Measurements from ENCODE around the gene STXBP6. TPM values are rescaled to one million over a fixed set of nuclear protein-coding genes. Genes with fewer than 3 reads are reported as not detected.

STXBP6 gene
- total and polyA plus RNA-seq, 2 of the 13 experiments (the other 11 are each of a cell fraction or from before 2014, with no cell fraction given), result 35.3 to 42.8 TPM

DNA sequence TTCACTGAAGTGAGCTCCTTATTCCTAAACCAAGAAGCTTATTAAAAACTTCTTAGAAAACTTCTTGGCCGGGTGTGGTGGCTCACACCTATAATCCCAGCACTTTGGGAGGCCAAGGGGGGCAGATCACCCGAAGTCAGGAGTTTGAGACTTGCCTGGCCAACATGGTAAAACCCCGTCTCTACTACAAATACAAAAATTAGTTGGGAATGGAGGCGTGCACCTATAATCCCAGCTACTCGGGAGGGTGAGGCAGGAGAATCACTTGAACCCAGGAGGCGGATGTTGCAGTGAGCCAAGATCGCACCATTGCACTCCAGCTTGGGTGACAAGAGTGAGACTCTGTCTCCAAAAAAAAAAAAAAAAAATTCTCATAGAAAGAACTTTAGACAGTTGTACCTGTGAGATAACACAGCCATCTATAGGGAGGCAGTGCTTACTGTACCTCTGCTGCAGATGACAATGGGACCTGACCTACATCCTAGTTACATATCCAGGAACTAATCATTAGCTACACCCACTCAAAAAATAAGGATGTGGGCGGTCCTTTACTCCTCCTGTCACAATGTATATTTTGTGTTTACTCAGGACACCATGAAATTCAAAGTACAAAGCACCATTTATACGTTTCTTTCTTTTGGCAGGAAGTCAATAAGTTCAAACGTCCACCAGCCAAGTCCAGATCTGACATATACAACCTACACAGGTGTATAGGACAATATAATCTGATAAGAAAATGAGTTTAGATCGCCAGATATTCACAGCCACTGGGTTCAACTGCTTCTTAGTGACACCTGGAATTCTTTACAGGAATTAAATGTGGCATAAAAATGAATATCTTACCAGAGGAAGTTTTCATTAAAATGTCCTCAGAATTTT lies 14.9 kb downstream of the STXBP6 start (continued):
- TF ChIP-seq, protein P1, sequence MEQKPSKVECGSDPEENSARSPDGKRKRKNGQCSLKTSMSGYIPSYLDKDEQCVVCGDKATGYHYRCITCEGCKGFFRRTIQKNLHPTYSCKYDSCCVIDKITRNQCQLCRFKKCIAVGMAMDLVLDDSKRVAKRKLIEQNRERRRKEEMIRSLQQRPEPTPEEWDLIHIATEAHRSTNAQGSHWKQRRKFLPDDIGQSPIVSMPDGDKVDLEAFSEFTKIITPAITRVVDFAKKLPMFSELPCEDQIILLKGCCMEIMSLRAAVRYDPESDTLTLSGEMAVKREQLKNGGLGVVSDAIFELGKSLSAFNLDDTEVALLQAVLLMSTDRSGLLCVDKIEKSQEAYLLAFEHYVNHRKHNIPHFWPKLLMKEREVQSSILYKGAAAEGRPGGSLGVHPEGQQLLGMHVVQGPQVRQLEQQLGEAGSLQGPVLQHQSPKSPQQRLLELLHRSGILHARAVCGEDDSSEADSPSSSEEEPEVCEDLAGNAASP (CRISPR knock-in tag; IDR thresholded peaks at IDR 0.05; ENCODE audit: borderline replicate concordance), result peak; percentile 57; the same call in 1 of the 2 replicates
- TF ChIP-seq HES4 (CRISPR knock-in tag; IDR thresholded peaks at IDR 0.05; ENCODE audit: borderline replicate concordance), result no peak
- no peak for TF ChIP-seq NFE2 (CRISPR knock-in tag; IDR thresholded peaks at IDR 0.05)
- TF ChIP-seq ZC3H13 (CRISPR knock-in tag; IDR thresholded peaks at IDR 0.05), result no peak
- TF ChIP-seq, protein P2, sequence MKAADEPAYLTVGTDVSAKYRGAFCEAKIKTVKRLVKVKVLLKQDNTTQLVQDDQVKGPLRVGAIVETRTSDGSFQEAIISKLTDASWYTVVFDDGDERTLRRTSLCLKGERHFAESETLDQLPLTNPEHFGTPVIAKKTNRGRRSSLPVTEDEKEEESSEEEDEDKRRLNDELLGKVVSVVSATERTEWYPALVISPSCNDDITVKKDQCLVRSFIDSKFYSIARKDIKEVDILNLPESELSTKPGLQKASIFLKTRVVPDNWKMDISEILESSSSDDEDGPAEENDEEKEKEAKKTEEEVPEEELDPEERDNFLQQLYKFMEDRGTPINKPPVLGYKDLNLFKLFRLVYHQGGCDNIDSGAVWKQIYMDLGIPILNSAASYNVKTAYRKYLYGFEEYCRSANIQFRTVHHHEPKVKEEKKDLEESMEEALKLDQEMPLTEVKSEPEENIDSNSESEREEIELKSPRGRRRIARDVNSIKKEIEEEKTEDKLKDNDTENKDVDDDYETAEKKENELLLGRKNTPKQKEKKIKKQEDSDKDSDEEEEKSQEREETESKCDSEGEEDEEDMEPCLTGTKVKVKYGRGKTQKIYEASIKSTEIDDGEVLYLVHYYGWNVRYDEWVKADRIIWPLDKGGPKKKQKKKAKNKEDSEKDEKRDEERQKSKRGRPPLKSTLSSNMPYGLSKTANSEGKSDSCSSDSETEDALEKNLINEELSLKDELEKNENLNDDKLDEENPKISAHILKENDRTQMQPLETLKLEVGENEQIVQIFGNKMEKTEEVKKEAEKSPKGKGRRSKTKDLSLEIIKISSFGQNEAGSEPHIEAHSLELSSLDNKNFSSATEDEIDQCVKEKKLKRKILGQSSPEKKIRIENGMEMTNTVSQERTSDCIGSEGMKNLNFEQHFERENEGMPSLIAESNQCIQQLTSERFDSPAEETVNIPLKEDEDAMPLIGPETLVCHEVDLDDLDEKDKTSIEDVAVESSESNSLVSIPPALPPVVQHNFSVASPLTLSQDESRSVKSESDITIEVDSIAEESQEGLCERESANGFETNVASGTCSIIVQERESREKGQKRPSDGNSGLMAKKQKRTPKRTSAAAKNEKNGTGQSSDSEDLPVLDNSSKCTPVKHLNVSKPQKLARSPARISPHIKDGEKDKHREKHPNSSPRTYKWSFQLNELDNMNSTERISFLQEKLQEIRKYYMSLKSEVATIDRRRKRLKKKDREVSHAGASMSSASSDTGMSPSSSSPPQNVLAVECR (CRISPR knock-in tag; IDR thresholded peaks at IDR 0.05; ENCODE audit: borderline replicate concordance), result peak; percentile 39; the same call in 1 of the 2 replicates
- TF ChIP-seq, protein P3, sequence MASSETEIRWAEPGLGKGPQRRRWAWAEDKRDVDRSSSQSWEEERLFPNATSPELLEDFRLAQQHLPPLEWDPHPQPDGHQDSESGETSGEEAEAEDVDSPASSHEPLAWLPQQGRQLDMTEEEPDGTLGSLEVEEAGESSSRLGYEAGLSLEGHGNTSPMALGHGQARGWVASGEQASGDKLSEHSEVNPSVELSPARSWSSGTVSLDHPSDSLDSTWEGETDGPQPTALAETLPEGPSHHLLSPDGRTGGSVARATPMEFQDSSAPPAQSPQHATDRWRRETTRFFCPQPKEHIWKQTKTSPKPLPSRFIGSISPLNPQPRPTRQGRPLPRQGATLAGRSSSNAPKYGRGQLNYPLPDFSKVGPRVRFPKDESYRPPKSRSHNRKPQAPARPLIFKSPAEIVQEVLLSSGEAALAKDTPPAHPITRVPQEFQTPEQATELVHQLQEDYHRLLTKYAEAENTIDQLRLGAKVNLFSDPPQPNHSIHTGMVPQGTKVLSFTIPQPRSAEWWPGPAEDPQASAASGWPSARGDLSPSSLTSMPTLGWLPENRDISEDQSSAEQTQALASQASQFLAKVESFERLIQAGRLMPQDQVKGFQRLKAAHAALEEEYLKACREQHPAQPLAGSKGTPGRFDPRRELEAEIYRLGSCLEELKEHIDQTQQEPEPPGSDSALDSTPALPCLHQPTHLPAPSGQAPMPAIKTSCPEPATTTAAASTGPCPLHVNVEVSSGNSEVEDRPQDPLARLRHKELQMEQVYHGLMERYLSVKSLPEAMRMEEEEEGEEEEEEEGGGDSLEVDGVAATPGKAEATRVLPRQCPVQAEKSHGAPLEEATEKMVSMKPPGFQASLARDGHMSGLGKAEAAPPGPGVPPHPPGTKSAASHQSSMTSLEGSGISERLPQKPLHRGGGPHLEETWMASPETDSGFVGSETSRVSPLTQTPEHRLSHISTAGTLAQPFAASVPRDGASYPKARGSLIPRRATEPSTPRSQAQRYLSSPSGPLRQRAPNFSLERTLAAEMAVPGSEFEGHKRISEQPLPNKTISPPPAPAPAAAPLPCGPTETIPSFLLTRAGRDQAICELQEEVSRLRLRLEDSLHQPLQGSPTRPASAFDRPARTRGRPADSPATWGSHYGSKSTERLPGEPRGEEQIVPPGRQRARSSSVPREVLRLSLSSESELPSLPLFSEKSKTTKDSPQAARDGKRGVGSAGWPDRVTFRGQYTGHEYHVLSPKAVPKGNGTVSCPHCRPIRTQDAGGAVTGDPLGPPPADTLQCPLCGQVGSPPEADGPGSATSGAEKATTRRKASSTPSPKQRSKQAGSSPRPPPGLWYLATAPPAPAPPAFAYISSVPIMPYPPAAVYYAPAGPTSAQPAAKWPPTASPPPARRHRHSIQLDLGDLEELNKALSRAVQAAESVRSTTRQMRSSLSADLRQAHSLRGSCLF (CRISPR knock-in tag; IDR thresholded peaks at IDR 0.05; ENCODE audit: borderline replicate concordance), result no peak
- TF ChIP-seq ZNF253 (CRISPR knock-in tag; IDR thresholded peaks at IDR 0.05; ENCODE audit: borderline replicate concordance), result no peak
- TF ChIP-seq ZNF570 (CRISPR knock-in tag; IDR thresholded peaks at IDR 0.05; ENCODE audit: borderline replicate concordance), result no peak
- TF ChIP-seq, protein P4, sequence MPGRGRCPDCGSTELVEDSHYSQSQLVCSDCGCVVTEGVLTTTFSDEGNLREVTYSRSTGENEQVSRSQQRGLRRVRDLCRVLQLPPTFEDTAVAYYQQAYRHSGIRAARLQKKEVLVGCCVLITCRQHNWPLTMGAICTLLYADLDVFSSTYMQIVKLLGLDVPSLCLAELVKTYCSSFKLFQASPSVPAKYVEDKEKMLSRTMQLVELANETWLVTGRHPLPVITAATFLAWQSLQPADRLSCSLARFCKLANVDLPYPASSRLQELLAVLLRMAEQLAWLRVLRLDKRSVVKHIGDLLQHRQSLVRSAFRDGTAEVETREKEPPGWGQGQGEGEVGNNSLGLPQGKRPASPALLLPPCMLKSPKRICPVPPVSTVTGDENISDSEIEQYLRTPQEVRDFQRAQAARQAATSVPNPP (CRISPR knock-in tag; IDR thresholded peaks at IDR 0.05), result no peak
- 0 out of 2 replicates have a peak, but pooled peaks have one; percentile 47 for TF ChIP-seq ZNF747 (CRISPR knock-in tag; IDR thresholded peaks at IDR 0.05; ENCODE audit: borderline replicate concordance)
- TF ChIP-seq ZNF768 (CRISPR knock-in tag; IDR thresholded peaks at IDR 0.05), result no peak
- no peak for TF ChIP-seq ZNF235 (CRISPR knock-in tag; IDR thresholded peaks at IDR 0.05; ENCODE audit: borderline replicate concordance)
- TF ChIP-seq XRCC5 (optimal IDR thresholded peaks at IDR 0.05; ENCODE audit: low read length), result no peak
- TF ChIP-seq, protein P5, sequence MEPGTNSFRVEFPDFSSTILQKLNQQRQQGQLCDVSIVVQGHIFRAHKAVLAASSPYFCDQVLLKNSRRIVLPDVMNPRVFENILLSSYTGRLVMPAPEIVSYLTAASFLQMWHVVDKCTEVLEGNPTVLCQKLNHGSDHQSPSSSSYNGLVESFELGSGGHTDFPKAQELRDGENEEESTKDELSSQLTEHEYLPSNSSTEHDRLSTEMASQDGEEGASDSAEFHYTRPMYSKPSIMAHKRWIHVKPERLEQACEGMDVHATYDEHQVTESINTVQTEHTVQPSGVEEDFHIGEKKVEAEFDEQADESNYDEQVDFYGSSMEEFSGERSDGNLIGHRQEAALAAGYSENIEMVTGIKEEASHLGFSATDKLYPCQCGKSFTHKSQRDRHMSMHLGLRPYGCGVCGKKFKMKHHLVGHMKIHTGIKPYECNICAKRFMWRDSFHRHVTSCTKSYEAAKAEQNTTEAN (CRISPR knock-in tag; conservative IDR thresholded peaks at IDR 0.05), result no peak

Measured in HepG2 (cell line).